AG09319 (cell line): Measurements from ENCODE around the gene AHSP.

Experiments used
- DNase-seq: peaks from one replicate; pipeline ENCODE4 v3.0.0-alpha.2; 2010; ENCODE audit warnings: low read depth; ENCODE audit errors: extremely low read depth
- TF ChIP-seq, protein P1 (sequence below): IDR thresholded peaks from 2 replicates; pipeline ENCODE4 v1.5.1; 2011; ENCODE audit warnings: low read depth, mild to moderate bottlenecking, inconsistent platforms, low read length, moderate library complexity

The AHSP gene

DNA sequence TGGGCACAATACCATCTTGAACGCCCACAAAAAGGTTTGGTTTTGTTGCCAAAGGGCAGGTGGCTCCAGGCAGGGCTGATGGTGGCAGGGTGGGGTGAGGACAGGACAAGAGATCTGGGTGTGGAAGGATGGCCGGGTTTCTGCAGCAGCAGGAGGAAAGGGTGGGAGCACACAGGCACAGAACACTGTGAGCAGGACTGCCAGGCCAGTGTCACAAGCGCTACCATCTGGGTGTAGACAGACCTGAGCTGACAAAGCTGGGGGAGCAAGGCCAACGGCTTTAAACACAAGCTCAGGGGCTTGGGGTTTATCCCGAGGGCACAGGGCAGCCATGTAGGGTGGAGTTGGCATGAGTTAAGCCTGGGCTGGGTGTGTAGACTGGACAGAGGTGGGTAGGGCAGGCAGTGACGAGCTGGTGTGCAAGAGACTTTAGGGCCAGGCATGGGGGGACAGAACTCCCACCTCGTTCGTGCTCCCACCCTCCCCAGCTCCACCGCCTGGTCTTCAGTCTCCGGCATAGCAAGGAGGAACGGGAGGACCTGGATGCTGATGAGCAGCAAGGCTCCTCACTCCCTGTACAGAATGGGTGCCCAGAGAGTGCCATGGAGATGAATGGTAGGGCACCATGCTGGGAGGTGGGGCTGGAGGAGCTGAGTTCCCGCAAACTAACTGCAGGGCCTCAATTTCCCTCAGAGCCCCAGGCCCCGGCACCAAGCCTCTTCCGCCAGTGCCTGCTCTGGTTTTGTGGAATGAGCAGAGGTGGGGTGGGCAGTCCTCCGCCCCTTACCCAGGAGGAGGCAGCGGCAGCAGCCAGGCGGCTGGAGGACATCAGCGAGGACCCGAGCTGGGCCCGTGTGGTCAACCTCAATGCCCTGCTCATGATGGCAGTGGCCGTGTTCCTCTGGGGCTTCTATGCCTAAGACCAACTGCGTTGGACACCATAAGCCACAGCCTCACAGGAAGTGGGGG is 37.8 kb upstream of the AHSP start:
- DNase-seq: no peak
- TF ChIP-seq, protein P1, sequence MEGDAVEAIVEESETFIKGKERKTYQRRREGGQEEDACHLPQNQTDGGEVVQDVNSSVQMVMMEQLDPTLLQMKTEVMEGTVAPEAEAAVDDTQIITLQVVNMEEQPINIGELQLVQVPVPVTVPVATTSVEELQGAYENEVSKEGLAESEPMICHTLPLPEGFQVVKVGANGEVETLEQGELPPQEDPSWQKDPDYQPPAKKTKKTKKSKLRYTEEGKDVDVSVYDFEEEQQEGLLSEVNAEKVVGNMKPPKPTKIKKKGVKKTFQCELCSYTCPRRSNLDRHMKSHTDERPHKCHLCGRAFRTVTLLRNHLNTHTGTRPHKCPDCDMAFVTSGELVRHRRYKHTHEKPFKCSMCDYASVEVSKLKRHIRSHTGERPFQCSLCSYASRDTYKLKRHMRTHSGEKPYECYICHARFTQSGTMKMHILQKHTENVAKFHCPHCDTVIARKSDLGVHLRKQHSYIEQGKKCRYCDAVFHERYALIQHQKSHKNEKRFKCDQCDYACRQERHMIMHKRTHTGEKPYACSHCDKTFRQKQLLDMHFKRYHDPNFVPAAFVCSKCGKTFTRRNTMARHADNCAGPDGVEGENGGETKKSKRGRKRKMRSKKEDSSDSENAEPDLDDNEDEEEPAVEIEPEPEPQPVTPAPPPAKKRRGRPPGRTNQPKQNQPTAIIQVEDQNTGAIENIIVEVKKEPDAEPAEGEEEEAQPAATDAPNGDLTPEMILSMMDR: no peak

DNA sequence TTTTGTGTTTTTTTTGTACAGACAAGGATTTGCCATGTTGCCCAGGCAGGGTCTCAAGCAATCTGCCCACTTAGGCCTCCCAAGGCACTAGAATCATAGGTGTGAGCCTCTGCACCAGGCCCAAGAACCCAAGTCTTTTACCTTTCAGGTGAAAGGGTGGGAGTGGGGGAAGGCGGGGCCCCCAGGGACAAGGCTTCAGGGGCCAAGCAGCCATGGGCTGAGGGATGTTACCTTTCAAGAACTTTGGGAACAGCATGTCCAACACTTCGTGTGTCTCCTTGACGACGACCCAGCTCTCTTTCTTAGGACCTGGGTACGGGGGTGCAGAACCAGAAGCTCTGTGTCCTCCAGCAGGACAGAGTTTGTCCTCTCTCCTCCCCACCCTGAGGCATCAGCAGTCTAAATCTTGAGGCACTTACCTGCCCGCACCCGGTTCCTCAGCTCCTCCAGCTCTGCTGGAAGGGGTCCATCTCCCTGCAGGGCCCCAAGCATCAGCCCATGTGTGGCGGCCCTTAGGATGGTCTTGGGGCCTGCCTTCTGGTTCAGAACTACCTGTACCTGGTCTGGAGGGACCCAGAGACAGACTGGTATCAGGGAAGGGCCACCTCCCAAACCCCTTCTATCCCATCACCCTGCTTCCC is 35.8 kb upstream of the AHSP start:
- TF ChIP-seq, protein P1: no peak
- no peak for DNase-seq

DNA sequence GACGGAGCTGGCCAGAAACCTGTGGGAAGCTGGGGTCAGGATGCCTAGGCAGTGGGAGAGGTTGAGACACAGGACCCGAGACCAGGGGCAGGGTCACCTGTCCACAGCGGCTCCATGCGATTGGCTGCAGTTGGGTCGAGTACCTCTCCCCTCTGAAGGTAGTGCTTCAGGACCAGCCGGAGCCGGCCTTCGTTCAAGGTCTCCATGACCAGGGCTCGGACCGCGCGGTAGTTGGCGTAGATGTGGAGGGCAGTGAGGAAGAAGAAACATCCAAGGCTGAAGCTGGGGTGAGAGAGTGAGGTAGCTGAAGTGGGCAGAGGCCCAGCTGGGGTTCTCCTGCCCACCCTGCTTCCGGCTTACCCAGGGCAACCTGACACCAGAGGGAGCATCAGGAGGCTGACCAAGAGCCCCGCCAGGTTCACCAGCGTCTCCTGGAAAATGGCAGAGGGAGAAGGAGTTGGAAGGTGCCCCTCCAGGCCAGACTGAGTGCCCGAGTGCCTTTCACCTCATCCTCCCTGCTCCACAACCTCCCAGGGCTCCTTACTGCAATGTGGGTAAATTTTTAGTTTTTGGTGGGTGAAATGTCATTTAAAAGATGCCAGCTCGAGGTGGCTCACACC is 34.1 kb upstream of the AHSP start:
- TF ChIP-seq, protein P1: no peak
- no peak for DNase-seq

DNA sequence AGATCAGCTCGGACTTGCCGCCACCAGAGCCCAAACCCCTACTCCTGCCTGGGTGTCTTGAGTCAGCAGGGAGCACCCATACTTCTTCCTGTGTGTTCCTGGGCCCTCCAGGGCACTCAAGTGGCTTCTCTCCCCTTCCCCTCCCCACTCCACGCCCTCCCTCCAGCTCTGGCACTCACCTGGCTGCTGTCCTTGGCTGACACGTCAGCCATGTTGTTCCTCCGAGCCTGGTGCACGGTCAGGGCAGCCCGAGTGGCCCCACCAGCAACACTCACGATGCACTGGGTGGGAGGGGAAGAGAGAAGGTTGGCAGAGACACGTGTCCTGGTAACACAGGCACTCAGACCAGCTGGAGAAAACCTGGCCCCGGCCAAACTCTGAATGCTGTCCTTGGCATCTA is 31.0 kb upstream of the AHSP start:
- TF ChIP-seq, protein P1: no peak
- DNase-seq: no peak

DNA sequence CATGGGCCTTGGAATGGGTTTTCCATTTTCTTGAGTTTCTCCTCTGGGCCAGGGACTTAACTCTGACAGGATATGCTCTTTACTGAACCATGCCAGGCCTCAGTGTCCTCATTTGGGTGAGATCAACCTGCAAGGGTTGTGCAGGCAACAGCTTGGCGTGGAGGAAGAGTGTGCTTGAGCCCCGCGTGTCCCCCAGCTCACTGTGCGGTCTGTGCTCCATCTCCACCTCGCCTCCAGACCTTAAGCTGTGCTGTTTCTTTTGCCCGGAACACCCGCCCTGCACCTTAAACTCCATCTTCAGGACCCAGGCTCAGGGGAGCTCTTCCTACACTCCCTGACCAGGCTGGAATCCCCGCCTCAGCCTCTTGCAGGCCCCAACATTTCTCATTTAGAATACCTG is 29.2 kb upstream of the AHSP start:
- DNase-seq: no peak
- TF ChIP-seq, protein P1: no peak

DNA sequence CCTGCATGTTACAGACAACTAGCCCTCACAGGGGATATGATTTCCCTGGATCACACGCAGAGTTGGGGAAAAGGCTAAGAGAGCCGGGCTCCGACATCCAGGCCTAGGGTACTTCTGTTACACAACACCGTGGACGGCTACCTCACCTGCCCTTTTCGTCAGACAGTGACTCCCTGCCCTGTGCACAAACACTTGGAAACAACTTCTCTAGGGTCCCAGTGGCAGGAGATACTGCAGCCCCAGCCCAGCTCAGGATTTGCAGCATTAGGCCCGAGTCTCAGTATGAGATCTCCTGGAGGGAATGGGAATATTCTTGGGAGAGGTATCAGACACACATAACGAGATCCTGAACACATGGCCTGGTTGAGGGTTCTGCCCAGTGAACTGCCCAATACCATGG is 27.8 kb upstream of the AHSP start:
- DNase-seq: no peak
- TF ChIP-seq, protein P1: no peak
